Astrocyte of the hippocampus (primary cell): Measurements from ENCODE around the gene DMRT1.
A peak's percentile ranks its signal among the peaks of the same experiment; 100 is the strongest.

Experiments
- DNase-seq: peaks from one replicate; pipeline ENCODE4 v3.0.0; 2011; ENCODE audit warnings: low read depth, low spot score

Gene DMRT1

DNA sequence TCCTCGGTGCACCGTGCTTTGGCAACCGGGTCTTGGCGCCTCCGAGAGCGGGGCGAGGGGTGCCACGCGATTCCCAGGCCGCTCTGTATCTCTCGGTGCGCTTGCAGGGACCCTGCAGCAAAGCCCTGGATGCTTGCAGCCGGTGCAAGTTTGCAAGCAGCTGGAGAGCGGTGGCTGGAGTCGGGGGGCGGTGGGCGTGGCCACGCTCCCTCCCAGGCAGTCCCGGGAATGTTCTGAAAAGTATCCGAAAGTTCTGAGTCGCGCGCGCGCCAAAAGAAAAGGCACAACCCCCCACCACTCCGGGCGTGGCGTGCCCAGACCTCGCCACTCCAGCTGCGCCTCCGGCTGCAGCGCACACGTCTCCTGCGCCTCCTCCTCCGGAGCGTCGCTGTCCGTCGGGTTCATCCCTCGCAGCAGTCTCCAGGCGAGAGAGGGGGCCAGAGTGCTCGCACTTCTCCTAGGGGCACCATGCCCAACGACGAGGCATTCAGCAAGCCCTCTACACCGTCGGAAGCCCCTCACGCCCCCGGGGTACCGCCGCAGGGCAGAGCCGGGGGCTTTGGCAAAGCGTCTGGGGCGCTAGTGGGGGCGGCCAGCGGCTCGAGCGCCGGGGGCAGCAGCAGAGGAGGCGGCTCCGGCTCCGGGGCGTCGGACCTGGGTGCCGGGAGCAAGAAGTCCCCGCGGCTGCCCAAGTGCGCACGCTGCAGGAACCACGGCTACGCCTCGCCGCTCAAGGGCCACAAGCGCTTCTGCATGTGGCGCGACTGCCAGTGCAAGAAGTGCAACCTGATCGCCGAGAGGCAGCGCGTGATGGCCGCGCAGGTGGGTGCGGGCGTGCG is at the start of gene DMRT1:
DMRT1 (plus strand) TSS at position 327 of the 839 bp plus-strand sequence; CDS start at position 469, 142 bp downstream.
- DNase-seq = peak; percentile 12

DNA sequence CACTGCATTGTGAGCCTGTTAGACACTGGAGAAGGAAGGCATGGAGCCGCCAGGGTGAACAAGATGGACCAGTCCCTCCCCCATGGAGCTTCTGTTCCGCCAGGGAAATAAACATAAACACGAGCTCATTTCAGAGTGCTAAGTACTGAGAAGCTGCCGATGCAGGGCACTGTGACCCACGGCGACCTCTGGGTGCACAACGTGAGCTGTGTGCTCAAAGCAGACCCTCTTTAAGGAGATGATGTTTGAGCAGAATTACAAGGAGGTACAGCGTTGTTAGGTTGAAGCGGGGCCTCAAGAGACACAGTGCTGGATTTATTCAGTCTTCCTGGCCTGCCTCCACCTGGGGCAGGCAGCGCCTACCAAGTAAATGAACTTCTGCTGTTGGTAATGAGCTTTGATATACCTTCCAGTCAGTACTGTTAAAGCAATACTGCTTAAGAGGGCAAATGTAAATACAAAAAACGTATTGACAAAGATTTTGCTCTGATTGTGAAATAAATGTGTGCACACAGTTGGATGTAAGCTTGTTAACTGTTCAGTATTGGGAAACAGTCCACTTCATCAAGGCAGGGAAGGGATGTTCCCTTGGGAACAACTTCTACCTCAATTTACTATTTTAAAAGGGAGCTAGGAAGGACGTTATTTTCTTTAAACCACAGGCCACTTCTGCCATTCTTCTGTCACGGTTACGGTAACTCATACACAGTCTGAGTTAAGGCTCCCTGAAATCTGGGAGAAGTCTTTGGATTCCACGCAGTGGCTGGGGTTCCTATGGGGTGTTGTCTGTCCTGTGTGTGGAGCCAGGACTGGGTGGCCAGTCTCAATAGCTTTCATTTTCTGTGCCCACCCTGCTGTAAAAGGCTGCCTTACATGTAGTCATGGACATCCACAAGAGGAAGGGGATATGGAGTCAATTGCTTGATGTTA is 48.9 kb upstream of the DMRT1 start:
- DNase-seq = no peak

DNA sequence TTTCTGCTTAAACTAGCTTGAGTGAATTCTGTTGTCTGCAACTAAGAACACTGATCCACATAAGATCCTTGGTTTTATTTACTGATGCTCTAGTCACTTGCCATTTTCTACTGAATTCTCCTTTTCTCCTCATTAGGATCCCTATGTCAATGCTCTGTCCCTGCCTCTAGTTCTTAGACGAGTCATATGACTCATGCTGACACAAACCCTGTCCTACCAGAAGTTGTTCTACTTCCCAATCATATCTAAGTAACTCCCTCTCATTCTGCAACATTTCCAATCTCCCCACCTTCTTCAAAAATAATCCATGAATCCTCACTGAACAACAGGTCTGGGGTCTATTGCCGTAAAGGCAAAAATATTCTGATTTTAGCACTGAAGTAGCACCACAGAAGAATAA is 47.1 kb upstream of the DMRT1 start:
- DNase-seq = no peak

GRCh38 chr9:795869-796268 is 45.6 kb upstream of the DMRT1 start:
- no peak for DNase-seq

- peak; percentile 58 for DNase-seq
Measured at GRCh38 chr9:800591-801150, 40.8 kb upstream of the DMRT1 start.

GRCh38 chr9:801399-802071 is 40.0 kb upstream of the DMRT1 start:
- peak; percentile 85 for DNase-seq

- peak; percentile 17 for DNase-seq
Measured at GRCh38 chr9:804026-804425, 37.5 kb upstream of the DMRT1 start.

DNA sequence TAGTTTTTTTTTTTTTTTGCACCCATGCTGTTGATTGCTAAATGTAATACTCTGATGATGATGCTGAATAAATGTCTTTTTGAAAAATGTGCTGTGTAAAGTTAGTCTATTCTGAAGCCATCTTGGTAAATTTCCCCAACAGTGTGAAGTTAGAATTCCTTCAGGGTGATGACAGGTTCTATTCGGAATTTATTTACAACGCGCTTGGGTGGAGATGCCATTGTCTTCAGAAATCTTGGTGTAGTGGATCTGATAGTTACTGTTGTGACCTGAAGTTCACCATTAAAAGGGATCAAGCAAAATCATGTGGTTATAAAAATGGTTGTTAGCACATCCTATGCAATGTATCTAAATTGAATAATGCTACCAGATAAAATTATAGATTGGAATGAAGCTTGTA is 36.3 kb upstream of the DMRT1 start:
- DNase-seq = peak; percentile 50

- peak; percentile 65 for DNase-seq
Measured at GRCh38 chr9:806285-807156, 35.0 kb upstream of the DMRT1 start.

- DNase-seq = peak; percentile 45
Measured at GRCh38 chr9:811106-811531, 30.4 kb upstream of the DMRT1 start.

DNA sequence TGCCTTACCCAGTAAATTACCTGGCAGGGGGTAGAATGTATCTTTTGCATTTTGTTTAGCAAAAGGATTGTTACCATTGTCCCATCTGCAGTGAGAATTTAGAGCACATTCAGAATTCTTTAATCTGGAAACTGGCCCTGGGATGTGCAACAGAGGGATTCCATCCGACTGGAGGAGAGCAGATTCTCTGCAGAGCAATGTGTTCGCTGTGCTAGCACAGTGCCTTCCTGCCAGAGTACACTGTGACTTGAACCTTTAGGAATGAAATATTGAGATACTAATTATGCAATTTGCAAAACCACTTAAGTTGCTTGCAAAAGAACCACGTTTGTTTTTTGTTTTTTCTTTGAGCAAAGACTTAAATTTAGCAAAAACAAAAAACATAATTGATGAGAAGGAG is 22.5 kb upstream of the DMRT1 start:
- DNase-seq = no peak

DNA sequence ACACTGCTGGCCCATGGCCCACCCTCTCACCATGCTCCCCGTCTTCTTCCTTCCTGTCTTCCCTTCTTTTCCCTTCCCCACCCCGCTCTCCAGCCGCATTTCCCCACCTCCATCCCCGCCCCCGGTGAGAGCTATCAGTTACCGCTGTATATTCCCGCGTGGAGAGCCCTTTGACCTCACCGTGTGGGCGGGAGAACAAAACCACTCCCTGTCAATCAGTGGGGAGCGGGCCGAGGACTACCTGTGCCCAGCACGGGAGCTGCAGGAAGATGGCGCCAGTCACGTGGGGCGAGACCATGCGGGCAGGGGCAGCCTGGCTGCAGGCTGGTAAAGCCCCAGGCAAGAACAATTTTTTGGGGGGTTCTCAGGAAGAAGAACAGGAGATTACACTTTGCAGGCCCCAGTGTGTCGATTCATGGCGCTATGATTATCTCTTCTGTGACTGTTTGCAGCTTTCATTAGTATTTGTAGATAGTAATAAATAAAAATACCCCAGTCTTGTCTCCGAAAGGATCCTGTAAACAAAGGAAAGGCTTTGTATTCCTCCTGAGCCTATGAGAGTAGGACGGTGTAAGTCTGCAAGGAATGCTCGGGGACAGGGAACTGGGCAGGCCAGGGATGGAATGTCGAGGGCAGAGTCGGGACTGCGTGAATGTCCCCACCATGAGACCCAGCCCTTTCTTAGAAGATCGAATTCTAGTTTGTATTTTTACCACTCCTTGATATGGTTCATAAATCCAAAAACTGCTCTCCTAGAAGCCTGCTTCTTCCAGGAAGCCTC is 14.8 kb upstream of the DMRT1 start:
- no peak for DNase-seq

- DNase-seq = no peak
Measured at GRCh38 chr9:840343-840742, 1.2 kb upstream of the DMRT1 start.

DNA sequence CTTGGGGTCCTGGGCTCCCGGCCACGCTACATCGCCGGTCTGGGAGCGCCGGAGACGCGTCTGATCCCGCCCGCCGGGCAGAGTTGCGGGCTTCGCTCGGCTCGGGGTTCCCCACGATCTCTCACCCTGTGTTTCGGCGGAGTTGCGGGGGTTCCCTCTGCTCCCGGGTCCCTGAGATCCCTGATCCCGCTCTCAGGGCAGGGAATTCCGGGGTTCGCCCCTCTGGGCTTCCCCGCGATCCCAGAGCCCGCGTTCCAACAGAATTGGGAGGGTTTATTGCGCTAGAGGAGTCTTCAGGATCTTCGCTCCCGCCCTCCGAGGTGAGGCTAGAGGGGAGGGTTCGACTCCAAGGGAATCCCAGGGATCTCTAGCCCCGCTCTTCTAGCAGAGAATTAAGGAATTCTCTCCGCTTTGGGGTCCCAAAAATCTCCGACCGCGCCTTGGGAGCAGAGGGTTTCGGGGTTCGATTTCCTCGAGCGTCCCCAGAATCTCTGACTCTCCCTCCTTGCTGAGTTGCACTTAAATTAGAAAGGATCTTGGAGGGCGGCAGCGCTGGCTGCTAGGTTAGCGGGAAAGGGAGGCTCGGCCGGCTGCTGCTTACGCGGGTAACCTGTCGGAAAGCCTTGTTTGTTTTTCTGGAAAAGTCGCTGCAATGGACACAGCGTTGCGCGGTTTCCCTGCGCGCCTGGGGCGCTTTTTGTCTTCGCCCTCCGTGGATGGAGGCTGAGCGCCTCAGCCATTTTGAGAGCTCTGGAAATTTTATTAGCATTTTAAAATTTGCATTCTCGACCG is 1.3 kb downstream of the DMRT1 start:
- peak; percentile 13 for DNase-seq

GRCh38 chr9:843427-843785 is 1.9 kb downstream of the DMRT1 start:
- no peak for DNase-seq

- peak; percentile 20 for DNase-seq
Measured at GRCh38 chr9:846852-847251, 5.4 kb downstream of the DMRT1 start.

DNA sequence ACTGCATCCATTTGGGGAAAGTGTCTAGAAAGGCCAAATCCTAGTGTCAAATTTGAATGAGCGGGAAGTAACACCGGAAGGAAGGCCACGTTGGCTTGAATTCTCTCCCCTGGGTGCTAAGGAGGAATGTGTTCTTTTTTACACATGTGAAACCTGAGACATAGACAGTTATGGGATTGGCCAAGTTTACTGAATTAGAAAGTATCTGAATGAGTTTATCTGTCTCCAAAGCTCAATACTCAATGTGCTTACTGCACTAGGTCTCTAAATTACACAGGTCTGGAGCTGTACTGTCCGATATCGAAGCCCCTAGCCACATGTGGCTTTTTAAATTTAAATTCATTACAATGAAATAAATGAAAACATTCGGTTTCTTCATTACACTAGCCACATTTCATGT is 6.0 kb downstream of the DMRT1 start:
- no peak for DNase-seq

DNA sequence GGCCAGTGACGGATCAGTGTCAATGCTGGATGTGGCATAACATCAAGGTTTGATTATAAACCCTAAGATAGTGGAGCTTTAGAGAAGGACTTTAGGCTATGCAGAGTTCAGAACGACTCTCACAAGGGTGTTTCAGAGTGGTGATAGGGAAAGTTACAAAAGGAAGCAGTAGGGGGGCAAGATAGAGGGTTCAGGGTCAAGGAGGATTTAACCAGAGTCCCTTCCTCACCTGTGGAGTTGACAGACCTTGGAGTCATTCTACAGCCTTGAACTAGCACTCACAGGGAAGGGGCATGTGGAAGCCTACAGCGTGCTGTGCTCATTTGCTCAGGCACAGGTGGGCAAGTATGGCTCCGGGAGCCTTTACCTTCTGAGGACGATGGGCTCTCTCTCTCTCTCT is 7.9 kb downstream of the DMRT1 start:
- no peak for DNase-seq

GRCh38 chr9:852539-852938 is 11.0 kb downstream of the DMRT1 start:
- DNase-seq = no peak
